Myocyte (in vitro differentiated cells): ENCODE results near the gene UBE2Q2. TPM values are rescaled to one million over a fixed set of nuclear protein-coding genes. Genes with fewer than 3 reads are reported as not detected.
A peak's percentile ranks its signal among the peaks of the same experiment; 100 is the strongest.
"Not testable (repeated sequence)": the region's sequence is repeated elsewhere in the genome, so short reads cannot be mapped to it uniquely, and the experiment has no call there.

Source experiments
- DNase-seq: peaks from one replicate; pipeline ENCODE4 v3.0.0-alpha.2; 2012; ENCODE audit warnings: low read depth
- polyA plus RNA-seq: library from polyadenylated mRNA; unstranded; fragments of >200 nt; gene quantifications from one replicate; pipeline ENCODE4 v1.2.1, GENCODE V29; 2012; ENCODE audit warnings: missing spikeins
- total RNA-seq: library from RNA; depleted of rRNA; stranded (reverse); fragments of >200 nt; gene quantifications from 2 replicates; pipeline ENCODE4 v1.2.3, GENCODE V29; 2014

Gene UBE2Q2
- total RNA-seq, result 67.0 and 67.5 TPM in 2 replicates
- polyA plus RNA-seq, result 36.5 TPM

DNA sequence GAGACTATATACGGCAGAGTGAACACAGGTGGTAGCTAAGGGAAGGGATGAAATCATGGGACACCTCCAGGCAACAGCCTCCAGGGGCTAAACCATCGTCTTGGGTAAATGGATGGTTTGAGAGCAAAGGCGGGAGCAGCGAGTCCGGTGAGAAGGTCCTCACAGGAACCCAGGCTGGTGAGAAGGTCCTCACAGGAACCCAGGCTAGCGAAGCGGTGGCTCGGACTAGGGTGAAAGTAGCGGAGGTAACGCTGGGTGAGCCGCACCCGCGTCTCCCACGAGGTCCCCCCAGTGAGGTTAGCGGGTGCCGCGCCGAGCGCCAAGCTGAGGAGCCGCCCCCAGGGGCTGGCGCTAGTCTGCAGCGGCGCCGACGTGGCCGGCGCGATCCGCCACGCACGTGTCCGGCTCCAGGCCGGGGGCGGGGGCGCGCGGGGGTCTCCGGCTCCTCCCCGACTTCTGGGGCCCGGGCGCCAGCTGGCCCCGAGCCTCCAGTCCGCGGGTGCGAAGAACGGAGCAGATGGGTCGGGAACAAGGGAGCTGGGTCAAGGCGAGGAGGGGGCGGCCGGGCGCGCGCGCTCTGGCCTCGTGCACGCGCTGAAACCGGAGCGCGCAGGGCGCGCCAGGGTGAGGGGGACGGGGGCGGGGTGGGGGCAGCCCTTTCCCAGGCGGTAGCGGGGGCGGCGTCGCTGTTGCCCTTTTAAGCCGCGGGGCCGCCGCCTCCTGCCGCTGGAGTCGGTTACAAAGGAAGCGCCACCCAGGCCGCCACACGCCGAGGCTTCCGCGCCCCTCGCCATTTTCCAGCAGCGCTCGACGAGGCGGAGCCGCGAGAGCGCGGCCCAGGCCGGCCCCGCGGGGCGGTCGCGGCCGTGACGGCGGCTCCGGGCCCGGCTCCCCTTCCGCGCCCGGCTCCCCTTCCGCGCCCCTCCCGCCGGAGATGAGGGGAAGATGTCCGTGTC lies at the start of gene UBE2Q2:
Gene UBE2Q2 (plus strand): TSS at position 726 of the 956 bp plus-strand sequence. CDS start 220 bp downstream, at position 946.
- peak; percentile 79 for DNase-seq

DNA sequence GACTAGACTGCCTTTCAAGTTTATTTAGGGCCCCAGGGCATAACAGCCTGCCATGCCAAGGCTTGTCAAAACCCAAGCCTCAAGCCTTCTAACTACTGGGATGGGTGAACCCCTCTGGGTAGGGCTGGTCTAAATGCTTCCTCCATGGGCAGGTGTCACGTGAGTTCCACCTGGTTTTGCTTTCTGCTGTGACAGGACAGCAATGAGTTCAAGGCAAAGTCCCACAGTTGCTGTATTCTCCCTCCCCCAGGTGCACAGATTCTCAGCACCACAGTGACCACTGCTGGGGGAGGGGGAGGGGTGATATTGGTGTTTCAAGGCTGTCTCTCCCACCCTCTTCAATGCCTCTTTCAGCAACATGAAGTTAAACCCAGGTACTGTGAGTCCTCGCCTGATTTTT lies 46.9 kb upstream of the UBE2Q2 start:
- no peak for DNase-seq

DNA sequence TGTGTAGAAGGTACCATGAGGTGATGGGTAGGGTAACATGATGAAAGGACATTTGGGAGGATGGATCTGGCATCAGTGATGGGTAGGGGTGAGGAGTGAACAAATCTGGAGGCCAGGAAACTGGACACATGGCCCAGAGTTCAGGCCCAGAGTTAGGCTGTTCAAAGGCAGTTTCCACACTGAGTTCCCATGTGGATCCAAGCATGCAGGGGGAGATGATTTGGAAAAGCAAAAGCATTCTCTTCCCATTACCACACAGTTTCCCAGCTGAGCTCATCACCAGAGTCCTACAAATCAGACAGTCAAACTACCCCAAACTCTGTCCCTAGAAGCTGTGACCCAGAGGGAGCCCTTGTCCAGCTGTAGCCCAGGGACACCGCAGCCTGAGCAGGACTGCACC lies 46.1 kb upstream of the UBE2Q2 start:
- DNase-seq, result not testable (repeated sequence)

DNA sequence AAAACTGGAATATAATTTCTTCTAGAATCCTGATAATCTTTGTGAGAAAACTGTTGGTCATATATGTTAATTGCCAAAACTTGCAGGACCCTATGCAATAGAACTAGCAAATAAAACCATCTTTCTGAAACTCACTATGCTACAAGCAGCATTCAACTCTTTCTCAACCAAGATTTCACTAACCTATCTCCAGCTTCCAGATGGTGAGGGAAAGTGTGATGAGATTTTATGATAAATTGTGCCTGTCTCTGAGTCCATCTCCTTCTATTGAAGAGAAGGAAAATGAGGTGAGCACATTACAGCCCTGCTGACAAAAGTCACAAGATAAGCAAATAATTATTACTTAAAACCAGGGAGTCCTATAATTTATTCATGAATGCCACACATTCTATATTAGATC lies 44.1 kb upstream of the UBE2Q2 start:
- DNase-seq, result no peak

DNA sequence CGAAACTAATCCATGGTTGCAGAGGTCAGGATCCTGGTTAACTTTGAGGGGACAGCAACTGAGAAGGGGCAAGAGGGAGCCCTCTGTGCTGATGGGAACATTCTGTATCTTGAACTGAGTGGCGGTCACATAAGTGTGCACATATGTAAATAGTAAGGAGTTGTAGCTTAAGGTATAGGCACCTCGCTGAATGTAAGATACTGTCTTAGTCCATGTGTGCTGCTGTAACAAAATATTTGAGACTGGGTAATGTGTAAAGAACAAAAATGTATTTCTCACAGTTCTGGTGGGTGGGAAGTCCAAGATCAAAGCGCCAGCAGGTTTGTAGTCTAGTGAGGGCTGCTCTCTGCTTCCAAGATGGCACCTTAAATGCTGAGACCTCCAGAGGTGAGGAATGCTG lies 42.8 kb upstream of the UBE2Q2 start:
- not testable (repeated sequence) for DNase-seq

DNA sequence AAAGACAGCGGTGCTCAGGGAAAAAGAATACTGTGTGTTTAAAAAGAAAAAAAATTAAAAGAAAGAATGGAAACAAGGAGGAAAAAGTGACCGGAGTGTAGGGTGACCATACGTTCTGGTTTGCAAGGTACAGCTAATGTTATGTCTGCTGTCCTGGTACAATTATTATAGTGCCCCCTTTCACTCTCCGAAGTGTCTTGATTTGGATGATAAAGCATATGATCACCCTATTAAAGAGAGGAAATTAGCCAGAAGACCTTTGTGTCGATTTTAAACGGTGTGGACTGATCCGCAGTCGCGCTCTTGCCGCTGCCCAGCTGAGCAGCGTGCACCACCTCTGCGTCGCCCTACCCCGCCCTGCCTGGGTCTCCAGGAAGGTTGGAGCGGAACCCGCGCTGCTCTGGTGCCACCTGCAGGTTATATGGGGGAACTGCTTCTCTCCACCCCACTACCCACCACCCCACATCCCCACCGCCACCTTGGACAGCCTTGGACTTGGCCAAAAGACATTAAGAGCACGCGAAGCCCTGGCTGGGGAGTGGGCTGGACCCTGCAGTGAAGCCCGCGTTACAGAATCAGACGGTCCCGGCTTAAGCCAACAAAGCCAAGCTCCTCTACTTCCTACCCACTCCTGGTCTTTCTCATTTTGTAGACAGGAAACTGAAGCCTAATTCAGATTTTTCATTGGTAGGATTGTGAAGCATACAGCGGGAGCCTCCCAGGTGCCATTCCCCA lies 41.2 kb upstream of the UBE2Q2 start:
- DNase-seq, result peak; percentile 72

DNA sequence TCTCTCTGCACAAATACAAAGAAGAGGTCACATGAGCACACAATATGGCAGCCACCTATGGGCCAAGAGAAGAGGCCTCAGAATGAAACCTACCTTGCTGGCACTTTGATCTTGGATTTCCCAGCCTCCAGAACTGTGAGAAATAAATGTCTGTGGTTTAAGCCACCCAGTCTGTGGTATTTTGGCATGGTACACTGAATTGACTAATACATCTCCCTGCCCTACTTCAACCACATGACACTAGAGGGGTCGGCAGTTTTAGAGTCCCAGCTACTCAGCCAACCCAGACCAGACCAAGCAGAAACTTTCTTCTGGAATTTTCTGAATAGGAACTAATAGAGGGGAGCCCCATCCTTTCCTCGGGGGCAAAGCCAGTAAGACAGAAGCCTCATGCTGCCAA lies 35.8 kb upstream of the UBE2Q2 start:
- peak; percentile 33 for DNase-seq

DNA sequence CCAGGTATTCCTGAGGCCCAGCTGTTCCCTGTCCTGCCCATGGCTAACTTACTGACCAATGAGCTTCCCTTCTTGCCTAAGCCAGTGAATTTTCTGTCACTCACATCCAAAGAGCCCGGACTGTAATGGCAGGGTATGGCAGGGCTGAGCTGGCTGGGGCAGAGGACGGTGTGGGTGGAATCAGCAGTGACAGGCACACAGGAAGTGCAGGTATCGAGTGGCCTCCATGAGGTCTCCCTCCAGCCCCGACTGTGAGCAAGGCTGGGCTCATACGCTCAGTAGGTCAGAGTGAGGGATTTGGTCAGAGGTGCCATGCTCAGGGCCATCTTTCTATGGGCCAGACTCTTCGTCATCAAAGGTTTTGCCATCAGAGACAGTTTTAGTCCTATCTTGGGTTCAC lies 35.2 kb upstream of the UBE2Q2 start:
- not testable (repeated sequence) for DNase-seq

DNA sequence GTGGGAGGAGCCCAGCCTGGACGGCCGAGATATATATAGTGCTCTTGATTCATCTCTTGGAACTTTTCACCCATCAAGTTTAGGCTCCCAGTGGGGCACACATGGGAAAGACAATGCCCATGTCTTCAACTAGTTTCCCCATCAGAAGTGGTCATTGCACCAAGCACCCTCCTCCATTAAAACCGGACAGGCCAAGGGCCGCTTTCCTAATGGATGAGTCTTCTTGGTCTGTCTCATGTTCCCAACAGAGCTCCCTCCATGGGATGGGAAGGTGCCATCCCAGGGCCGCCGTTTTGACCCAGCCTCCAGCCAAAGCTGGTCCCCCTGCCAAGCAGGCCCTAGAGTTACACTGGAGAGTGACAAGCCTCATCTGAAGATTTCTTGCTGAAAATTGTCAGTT lies 34.7 kb upstream of the UBE2Q2 start:
- DNase-seq, result no peak

DNA sequence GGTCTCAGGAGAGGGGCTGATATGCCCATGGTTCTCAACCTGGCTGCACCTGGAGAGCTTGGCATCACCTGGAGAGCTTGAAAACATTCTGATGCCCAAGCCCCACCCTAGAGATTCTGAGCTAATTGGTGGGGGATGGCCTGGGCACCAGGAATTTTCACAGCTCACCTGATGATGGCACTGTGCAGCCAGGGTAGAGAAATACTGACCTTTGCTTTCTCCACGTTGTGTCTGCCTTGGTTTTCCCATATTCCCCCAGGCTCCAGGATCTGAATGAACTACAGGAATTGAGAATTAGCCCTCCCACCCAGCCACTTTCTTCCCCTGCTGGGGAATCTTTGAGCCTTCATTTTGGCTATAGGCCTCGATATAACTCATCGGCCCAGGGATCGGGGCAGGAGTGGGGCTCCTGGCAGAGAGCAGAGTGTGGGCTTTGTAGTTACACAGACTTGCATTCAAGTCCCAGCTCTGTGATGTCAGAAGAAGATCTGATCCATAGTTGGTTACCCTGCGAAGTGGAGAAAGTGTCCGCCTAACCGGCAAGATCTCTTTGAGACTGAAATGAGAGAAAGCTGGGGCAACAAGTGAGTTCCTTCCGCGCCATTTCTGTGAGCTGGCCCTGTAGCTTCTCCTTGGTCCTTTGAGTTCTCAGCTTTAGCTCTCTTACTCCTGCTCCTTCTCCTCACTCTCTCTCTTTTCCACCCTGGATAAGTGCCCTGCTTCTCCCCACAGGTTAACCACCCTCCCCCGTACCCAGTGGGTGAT lies 33.1 kb upstream of the UBE2Q2 start:
- DNase-seq, result peak; percentile 25

DNA sequence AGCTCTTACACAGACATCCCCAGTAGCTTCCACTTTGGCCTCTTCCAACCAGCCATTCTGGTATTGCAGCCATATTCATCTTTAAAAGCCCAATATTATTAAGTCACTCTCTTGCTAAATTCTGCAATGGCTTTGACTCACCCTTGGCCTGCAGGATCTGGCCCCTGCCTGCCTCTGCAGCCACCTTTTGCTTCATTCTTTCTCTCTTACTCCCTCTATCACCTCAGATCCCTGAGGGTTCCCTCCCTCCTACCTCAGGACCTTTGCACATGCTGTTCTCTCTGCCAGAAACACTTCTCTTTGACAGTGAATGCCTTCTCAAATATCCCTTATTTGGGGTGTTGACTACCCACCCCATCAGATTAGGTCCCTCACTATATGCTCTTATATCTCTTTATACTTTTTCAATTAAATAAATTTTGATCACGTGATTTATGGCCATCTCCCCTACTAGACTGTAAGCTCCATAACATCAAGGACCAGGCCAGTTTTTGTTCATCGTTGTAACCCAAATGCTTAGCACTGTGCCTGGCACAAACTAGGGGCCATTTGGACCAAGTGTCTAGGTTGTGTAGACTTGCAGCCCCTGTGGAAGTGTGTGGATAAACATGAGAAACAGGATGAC lies 32.3 kb upstream of the UBE2Q2 start:
- no peak for DNase-seq

DNA sequence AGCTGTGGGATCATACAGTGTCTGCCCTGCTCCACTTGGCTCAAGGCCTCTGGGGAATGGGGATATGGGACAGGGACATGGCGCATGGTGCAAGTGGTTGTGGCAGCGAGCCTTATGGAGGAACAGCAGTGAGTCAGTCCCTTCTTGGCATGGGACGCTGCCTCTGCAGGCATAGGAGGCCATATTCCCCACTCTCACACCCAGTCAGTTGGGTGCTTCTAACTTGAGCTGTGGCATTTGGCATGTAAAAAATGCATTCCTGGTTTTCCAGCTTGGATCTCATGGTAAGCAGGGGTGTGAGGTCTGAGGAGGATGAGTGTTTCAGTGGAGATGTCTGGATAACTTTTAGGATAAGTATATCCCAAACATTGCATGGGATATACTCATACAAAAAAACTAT lies 31.6 kb upstream of the UBE2Q2 start:
- peak; percentile 49 for DNase-seq

DNA sequence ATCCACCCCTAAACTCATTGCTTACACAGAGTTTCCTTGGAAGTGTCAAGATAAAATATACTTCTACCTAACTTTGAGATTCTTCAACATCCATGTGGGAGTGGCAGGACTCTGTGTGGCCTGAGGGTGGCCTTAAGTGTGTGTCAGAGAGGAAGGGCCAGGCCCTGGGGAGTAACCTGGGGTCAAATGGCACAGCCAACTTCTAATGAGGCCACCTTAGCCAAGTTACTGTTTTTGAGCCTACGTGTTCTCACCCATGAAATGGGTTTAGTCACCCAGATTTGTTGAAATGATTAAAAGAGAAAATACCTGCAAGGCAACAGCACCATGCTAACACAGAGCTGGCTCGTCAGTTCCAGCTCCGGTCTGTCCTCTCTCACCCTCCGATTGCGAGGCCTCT lies 28.5 kb upstream of the UBE2Q2 start:
- no peak for DNase-seq

DNA sequence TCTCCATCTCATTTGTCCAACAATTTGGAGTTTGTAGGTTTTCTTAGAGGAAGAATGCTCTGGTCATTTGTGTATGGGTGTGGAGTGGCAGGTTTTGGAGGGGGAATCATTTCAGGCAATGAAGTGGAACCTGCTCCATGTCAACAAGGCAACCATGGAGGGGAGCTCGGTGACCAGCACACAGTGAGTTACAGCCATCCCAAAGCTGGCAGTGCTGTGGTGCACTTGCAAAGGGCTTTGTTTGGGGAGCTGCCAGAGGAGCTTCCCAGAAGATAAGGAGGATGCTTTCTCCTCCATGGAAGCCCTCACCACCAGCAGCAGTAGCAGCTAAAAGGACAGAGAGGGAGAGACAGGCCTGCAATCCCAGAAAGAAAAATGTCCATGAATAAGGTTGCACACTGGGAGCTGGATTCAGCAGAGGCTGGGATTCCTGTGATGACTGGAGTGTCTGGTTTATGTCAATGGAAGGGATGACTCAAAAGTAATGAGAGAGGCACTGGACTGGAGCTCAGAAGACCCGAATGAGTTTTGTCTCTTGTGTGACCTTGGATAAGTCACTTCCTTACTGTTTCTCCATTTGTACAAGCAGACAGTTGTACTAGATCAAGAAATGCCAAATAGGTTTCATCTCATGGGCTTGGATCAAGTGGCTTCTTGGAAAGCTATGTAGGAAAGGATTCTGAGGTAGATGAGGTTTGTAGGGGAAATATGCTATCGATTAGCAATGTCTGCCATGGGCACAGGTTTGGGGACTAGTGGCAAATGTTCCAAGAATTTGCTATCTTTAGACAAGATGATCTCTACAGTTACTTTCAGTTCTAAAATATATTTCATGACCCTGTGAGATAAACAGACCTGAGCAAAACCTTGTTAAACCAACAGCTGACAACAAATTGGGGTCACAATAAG lies 27.2 kb upstream of the UBE2Q2 start:
- DNase-seq, result no peak

DNA sequence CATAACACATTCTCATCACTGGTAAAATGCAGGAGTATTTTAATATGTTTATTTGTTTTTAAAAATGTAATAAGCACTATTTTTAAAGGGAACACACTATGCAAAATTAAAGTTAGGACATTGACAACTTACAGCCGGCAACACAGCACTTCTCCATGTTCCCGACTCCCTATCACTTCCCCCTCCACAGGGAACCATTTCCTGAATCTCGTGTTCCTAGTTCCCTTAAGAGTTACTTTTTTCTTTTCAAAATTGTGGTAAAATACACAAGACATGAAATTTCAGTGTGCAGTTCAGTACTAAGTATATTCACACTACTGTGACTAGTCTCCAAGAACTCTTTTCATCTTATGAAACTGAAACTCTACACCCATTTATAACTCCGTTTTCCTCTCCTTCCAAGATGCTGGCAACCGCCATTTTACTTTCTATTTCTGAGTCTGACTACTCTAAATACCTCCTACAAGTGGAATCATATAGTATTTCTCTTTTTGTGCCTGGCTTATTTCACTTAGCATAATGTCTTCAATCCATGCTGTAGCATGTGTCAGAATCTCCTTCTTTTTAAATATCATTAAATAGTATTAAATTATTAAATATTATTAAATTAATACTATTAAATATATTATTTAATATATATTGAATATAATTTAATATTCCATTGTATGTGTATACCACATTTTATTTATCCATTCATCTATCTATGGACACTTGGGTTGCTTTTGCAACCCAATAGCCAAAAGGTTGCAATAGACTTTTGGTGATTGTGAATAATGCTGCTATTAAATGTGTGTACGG lies 25.9 kb upstream of the UBE2Q2 start:
- DNase-seq, result peak; percentile 34

DNA sequence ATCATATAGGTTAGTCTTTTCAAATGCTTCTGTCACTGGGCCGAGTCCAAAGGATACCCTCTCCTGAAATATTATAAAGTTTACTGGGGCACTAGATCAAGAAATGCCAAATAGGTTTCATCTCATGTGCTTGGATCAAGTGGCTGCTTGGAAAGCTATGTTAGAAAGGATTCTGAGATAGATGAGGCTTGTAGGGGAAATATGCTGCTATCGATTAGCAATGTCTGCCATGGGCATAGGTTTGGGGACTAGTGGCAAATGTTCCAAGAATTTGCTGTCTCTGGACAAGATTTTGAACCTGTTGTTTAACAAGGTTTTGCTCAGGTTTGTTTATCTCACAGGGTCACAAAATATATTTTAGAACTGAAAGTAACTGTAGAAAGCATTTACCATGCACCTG lies 23.0 kb upstream of the UBE2Q2 start:
- no peak for DNase-seq

DNA sequence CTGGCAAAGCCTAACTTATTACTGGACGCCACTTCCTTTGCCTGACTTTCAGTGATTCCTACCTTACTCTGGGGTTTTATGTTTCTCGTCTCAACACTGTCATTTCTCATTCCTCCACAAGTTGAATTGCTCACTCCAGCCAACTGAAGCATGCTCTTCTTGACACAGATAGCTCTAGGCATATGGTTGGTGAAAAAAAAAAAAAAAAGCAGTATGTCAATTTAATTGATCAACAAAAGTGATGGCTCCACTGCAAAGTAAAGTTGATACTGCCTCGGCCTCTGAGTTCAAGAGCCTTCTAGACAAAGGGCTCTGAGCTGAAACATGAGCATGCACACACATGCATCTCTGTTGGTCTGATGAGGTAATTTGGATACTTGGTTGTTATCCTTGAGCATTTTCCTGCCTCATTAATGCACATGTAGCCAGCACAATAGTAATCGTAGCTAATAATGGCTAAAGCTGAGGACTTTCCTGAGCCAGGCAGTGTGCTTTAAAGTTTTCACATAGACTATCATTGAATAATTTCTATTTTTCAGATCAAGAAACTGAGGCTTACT lies 21.4 kb upstream of the UBE2Q2 start:
- DNase-seq, result no peak

DNA sequence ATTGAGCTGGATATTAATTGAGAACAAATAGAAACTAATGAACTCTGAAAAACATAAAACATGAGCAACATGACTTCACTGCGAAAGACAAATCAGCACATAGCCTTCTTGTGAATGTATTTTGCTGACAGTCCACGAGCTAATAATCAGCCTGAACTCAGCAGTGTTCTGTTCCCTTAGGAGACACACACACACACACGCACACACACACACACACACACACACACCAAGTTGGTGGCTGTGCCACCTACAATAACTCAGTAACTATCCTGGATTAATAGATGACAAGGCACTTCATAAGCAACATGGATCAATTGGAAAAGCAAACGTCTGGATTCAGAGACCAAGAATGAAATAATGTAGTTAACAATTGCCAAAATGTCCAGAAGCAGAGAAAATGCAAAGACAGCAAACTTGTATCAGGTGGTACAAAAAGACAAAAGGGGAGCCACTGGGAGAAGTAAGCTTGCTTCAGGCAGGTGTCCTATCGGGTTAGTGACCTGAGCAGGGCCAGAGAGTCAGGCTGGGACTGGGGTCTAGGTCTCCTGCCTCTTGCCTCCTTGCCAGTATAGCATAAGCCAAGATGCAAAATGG lies 20.5 kb upstream of the UBE2Q2 start:
- DNase-seq, result no peak
